ENCODE measurements around the gene AHSA1. TPM values are rescaled to one million over a fixed set of nuclear protein-coding genes. Genes with fewer than 3 reads are reported as not detected.

Gene AHSA1
- polyA plus RNA-seq, 1 experiment, result 145 TPM

DNA sequence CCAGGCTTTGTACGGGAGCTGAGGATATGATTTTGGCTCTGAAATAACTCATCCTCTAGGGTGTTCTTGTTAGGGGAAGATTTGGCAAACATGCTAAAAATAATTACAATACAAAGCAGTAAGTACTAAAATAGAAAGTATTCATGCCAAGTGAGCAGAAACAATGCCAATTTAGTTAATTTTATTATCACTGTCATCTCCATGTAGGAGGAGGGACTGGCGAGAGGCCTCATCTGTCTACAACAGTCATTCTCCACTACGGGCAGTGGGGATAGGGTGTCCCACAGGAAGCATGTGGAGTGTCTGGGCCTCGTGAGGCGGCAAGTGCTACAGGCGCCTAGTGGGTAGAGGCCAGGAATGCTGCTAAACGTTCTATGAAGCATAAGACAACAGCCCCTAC is 37.4 kb downstream of the AHSA1 start:
- Histone ChIP-seq H3K27ac (ENCODE audit: low read depth, low read length) (no peak overlapping the region), H3K27me3 (ENCODE audit: control insufficient read depth, insufficient read depth, low read length) (peaks cover 26% of the 10 kb centered on the region), H3K4me3 (ENCODE audit: low read depth, low read length) (no peak overlapping the region), H3K9me3 (ENCODE audit: control insufficient read depth, insufficient read depth, low read length) (no peaks in the 10 kb centered on the region; the same call in 1 of the 2 replicates)
- ChIA-PET CTCF (no interaction called here), POLR2A (interaction anchor here (0.6 kb wide), 1 partner anchor 9 kb away, joined by 7 read pairs; no protein-coding TSS in a partner anchor)
- DNase-seq (ENCODE audit: low read depth, low spot score), result no peak
- TF ChIP-seq, protein P1, sequence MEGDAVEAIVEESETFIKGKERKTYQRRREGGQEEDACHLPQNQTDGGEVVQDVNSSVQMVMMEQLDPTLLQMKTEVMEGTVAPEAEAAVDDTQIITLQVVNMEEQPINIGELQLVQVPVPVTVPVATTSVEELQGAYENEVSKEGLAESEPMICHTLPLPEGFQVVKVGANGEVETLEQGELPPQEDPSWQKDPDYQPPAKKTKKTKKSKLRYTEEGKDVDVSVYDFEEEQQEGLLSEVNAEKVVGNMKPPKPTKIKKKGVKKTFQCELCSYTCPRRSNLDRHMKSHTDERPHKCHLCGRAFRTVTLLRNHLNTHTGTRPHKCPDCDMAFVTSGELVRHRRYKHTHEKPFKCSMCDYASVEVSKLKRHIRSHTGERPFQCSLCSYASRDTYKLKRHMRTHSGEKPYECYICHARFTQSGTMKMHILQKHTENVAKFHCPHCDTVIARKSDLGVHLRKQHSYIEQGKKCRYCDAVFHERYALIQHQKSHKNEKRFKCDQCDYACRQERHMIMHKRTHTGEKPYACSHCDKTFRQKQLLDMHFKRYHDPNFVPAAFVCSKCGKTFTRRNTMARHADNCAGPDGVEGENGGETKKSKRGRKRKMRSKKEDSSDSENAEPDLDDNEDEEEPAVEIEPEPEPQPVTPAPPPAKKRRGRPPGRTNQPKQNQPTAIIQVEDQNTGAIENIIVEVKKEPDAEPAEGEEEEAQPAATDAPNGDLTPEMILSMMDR (IDR thresholded peaks at IDR 0.05; ENCODE audit: low read depth, low read length), result no peak

DNA sequence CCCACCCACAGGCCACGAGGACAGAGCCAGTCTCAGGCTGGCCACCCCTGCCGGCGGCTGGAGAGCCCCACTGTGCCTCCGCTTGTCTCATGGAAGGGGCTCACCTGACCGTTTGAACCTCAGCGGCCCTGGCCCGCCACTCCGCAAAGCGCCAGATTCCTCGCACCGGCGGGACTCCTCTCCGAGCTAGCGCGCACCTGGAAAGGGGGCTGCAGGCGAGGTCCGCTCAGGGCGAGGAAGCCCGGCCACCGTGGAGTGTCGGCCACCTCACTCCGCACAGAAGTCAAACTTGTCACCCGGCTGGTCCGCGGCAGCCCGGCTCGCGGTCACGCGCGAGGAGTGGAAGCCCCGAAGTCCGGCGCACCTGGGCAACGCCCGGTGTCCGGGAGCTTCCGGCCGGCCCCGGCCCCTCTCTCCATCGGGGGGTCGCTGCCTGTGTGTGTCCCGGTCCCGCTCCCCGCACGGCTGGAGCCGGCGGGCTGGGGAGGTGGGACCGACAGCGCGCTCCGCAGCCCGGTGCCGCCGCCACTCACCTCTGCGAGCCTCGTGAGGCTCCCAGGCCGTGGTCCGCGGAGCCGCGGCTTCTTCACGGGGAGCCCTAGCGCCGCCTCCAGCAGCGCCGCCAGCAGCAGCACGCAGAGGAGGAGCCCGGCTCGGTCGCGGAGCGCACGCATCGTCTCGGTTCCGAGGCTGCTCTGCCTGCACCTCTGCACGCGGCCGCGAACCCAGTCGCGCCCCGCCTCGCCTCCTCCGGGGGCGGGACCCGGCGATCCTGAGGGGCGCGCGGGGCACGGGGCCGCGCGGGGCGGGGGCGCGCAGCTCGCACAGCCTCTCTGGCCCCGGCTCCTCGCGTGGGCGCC is 40.5 kb downstream of the AHSA1 start, which contains the start of gene ISM2:
TSS of gene ISM2 (minus strand) at position 697 of the 860 bp plus-strand sequence. CDS start at position 674, 23 bp downstream.
- Histone ChIP-seq H3K27me3 (ENCODE audit: control insufficient read depth, insufficient read depth, low read length) (peaks cover 25% of the 10 kb centered on the region), H3K27ac (ENCODE audit: low read depth, low read length) (peak within 1 kb of the TSS; percentile 11), H3K4me3 (ENCODE audit: low read depth, low read length) (peak within 1 kb of the TSS; percentile 56), H3K9me3 (ENCODE audit: control insufficient read depth, insufficient read depth, low read length) (no peaks in the 10 kb centered on the region; the same call in 1 of the 2 replicates)
- ChIA-PET CTCF (no interaction called here), POLR2A (no interaction called here)
- DNase-seq (ENCODE audit: low read depth, low spot score), result no peak
- TF ChIP-seq, protein P1 (IDR thresholded peaks at IDR 0.05; ENCODE audit: low read depth, low read length), result no peak

DNA sequence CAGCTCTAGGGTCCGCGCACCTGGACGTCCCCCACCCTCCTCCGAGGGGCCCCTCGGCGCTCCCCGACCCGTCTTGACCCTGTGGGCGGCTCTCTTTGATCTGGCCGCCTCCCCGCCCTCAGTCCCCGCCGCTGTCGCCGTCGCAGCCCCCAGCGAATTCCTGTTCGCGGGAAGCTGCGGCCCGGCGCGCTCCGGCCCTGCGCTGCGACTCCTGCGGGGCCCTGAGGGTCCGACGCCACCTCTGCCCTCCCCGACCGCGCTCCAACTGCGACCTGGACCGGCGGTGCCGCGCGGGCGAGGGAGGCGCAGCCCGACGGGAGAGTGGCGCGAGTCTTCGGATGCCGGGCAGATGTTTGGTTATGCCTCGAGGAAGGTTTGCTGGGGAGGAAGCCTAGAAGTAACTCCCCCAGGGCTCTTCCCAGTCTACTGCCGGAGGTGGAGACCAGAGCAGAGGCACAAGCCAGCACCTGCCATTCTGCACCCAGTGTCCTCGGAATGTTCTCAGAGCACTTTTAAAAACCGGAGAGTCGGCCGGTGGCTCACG is 41.2 kb downstream of the AHSA1 start:
- no peak for DNase-seq (ENCODE audit: low read depth, low spot score)

DNA sequence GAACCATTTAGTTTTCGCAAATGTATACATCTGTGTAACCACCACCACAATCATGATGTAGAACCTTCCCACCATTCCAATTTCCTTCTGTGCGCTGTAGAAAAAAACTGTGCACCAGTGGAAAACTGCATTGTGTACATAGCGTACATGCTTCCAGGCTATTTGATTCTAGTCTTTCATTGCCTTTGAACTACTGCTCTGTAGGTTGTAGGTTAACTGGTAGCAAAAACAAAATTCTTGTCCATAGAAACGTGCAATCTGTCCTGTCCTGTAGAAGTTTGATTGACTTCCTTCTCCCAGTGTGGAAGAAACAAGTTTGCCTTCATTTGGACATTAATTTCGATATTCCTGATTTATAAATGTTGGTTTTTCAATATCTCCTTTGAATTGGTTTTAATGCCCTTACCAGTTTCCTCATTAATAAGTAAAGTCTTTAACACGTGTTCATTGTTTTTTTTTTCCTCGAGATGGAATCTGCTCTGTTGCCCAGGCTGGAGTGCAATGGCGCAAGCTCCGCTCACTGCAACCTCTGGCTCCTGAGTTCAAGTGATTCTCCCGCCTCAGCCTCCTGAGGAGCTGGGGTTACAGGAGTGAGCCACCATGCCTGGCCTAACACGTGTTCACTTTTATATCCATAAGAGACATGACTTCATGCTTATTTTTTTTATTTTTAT is 44.4 kb downstream of the AHSA1 start:
- Histone ChIP-seq H3K27ac (ENCODE audit: low read depth, low read length) (no peak overlapping the region), H3K27me3 (ENCODE audit: control insufficient read depth, insufficient read depth, low read length) (peaks cover 25% of the 10 kb centered on the region), H3K4me3 (ENCODE audit: low read depth, low read length) (no peak overlapping the region), H3K9me3 (ENCODE audit: control insufficient read depth, insufficient read depth, low read length) (no peaks in the 10 kb centered on the region; the same call in 1 of the 2 replicates)
- CTCF ChIA-PET, result no interaction called here
- POLR2A ChIA-PET, result no interaction called here
- no peak for DNase-seq (ENCODE audit: low read depth, low spot score)
- TF ChIP-seq, protein P1 (IDR thresholded peaks at IDR 0.05; ENCODE audit: low read depth, low read length), result no peak

More for the DNA sequence above, 41.2 kb downstream of the AHSA1 start:
- H3K27me3 ChIP-seq (ENCODE audit: control insufficient read depth, insufficient read depth, low read length), result peaks cover 25% of the 10 kb centered on the region
- H3K27ac ChIP-seq (ENCODE audit: low read depth, low read length), result no peak overlapping the region
- TF ChIP-seq, protein P1 (IDR thresholded peaks at IDR 0.05; ENCODE audit: low read depth, low read length), result no peak
- peak overlapping the region; percentile 56; the same call in 1 of the 2 replicates for H3K4me3 ChIP-seq (ENCODE audit: low read depth, low read length)
- POLR2A ChIA-PET, result no interaction called here
- CTCF ChIA-PET, result no interaction called here
- H3K9me3 ChIP-seq (ENCODE audit: control insufficient read depth, insufficient read depth, low read length), result no peaks in the 10 kb centered on the region; the same call in 1 of the 2 replicates
